Skin of body (tissue), 2 donors: ENCODE results near the gene LGR4. TPM values are rescaled to one million over a fixed set of nuclear protein-coding genes. Genes with fewer than 3 reads are reported as not detected.

ENCODE experiments used
- DNase-seq: peaks from one replicate; lab custom pipeline; 2025; lab: John Stamatoyannopoulos, UW
- total RNA-seq: library from RNA; depleted of rRNA; stranded (reverse); fragments of >200 nt; gene quantifications from one replicate; pipeline ENCODE4 v1.2.3, GENCODE V29; 2014

The LGR4 gene
- total RNA-seq, 1 donor from 2014 or later: 142 TPM

DNA sequence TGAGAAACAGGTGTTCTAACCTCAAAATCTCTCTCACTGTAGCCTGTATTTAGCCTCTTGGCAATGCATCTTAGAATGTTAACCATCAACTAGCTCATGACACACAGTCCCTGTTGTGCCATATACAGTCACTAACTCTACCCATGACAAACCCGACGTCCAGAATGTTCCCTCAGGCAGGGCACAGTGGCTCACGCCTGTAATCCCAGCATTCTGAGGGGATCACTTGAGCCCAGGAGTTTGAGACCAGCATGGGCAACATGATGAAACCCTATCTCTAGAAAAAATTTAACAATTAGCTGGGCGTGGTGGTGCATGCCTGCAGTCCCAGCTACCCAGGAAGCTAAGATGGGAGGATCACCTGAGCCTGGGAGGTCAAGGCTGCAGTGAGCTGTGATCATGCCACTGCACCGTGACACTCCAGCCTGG is 91.3 kb downstream of the LGR4 start:
- DNase-seq: no peak

DNA sequence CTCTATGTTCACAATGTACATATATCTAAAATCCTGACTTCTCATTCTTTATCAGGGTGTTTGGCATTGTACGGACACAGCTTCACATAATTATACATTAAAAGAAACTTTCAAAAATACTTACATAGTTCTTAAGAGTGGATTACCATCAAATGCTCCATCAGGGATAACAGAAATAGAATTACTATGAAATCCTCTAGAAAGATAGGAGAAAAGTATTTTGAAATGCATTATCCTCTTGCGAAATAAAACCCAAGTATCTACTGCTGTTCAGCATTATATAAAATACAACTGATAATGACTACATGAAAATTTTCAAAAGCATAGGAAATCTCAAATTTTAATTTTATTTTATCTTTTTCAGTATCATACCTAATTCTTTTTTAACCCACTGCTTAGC is 91.8 kb downstream of the LGR4 start:
- DNase-seq: no peak

DNA sequence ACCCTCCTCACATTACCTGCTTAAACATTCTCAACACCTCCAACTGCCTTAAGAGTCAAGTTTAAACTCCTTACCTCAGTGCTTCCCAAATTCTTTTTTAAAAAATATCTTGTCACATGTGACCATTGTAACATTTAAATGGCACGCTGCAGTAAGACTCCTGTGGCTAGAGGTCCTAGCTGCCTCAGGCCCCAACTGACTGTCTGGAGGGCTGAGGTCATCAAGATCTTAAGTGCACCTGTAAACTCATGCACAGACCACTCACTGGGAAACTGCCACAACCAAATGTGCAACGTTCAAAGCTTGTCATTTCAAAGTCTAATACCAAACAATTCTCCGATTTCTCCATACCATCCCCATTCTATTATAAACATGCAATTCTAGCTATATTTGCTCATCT is 93.1 kb downstream of the LGR4 start:
- no peak for DNase-seq

DNA sequence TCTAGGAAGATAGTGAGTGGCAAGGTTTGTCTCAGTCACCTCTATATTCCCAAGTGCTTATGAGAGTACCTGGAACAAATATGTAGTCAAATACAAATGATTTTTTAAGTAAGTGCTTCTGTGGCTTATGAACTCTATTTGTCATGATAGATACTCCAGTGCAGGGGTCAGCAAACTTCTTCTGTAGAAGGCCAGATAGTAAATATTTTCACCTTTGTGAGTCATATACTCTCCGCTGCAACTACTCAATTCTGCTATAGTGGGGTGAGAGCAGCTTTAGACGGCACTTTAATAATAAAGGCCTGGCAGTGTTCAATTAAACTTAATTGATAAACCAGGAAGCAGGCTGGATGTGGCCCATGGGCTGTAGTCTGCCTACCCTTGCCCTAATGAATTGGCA is 97.2 kb downstream of the LGR4 start:
- DNase-seq: no peak

DNA sequence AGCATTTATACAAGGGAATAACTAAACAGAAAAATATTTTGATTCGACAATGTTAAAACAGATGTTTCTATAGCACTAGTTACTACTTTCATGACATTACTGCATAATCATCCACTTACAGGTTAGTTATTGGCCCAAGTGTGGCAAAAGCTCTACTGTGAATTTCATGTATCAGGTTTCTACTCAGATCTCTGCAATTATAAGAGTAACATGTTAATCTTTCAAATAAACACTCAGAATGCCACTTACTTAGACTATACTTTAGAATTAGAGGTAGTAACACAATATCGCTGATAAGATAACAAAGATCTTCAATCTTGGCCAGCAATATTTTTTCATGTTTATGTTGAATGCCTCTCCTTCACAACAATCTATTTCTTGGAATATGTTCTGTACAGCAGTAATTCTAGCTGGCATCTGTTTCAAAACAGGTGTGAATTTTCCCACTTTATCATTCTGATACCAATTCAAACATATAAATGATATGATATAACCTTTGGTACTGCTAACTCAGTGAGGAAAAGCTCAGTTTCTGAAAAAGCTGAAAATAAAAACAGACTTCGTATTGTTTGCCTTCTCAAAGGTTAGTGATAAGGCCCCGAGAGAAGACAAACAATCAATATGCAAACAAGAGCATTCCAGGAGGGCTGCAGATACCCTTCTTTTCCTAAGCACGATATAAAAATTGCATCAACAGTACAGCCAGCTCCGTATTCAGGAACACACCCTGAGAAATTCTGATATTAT is 98.6 kb downstream of the LGR4 start:
- no peak for DNase-seq

DNA sequence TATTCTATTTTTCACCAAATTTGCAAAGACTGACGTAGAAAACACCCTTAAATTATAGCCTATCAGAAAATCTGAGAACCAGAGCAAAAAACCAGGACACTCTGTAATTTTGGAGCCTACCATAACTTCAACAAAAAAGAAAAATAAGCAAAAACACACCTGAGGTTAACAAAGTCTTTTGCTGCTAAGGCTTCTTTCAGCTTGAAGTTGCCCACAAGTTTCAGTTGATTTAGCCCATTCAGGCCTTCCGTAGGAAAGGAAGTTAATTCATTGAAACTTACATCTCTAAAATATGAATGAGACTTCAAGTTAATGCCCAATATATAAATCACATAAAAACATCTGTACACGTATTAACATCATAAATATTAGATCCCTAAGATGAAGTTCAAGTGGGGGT is 99.2 kb downstream of the LGR4 start:
- DNase-seq: no peak

DNA sequence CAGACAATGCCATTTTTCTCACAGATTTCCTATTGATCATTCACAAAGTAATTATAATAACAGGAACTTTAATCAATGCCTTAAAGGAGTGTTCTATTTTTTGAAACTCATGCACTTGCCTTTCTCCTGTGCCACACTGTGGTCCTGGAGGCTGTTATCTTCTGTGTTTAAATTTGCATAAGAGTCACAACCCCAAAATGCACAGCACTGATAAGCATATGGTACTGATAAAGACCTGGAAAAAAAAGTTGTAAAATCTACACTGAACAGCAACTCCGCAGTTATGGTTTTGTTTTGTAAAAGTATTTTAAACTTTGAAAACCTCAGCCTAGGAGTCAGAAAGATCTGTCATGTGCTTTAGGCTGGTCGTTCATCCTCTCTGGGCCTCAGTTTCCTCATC is 100.4 kb downstream of the LGR4 start:
- no peak for DNase-seq

DNA sequence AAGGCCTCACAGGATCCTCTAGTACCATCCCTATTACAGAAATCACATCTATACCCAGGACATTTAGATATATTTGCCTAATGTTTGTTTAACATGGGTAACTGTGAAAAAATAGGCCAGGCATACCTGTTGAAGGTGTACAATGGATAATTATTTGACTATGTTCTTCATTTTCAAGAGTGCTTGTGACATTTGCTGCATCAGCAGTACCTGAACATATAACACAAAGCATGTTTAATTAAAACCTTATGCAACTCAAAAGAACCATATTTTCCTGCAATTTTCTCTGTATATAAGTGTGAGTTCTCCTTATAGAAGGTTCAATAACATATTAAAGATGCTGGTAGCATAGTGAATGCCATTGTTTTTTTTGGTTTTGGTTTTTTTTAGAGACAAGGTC is 101.1 kb downstream of the LGR4 start:
- DNase-seq: no peak

DNA sequence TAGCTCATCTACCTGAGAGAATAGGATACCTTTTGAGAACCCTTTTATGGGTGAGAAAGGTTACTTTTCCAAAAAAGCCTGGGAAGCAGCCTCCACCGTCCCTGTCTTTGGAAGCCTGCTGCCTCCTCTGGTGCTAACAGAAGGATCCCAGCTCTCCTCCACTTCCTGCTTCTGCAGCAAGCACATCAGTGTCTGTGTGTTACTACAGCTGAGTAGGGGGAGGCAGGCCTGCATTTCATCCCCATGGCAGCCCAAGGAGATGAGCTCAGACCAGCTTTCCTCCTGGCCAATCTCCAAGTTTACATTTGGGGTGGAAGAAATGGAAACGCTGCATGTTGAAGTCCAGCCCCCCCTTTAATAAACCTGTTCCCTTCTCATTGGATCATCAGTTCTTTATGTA is 102.2 kb downstream of the LGR4 start:
- DNase-seq: no peak

DNA sequence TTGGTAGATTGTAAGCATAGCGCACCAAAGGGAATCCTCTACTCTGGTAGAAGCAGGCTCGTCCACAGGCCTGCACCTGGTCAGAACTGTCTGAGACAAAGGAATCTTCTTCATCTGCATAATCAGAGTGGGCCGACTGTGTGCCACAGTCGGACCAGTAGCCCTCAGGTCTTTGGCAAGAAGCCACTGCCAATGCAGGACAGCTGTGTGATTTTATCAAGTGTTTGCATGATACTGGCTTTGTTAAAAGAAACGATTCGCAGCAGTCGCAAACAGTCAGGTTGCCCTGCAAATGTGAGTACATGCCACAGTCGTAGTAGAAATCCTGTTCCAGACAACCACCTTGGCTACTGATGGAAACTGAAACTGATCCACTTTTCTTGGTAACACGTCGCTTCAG is 104.7 kb downstream of the LGR4 start:
- no peak for DNase-seq

DNA sequence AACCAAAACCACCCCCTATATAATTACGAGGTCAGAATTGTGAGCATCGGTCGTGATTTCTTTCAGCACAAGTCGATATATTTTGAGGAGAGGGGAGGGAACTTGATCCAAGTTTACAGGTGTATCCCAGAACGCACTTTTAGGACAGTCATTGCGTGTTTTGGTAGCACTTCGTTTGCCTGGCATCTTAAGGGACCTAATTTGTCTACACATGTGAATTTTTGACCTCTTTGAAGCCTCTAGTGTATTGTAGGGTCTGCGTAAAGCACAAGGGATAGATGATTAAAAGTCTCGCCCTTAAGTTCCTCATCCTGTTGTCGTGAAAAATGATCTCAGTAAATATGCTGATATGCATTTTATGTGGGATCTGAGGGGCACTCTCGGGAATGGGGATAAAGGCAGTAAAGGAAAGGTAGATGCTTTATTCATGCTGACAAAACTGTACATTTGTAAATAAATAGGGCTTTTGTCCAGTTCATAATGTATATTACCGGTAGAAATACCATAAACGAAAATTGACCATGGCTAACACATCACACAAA is 108.9 kb downstream of the LGR4 start:
- no peak for DNase-seq

DNA sequence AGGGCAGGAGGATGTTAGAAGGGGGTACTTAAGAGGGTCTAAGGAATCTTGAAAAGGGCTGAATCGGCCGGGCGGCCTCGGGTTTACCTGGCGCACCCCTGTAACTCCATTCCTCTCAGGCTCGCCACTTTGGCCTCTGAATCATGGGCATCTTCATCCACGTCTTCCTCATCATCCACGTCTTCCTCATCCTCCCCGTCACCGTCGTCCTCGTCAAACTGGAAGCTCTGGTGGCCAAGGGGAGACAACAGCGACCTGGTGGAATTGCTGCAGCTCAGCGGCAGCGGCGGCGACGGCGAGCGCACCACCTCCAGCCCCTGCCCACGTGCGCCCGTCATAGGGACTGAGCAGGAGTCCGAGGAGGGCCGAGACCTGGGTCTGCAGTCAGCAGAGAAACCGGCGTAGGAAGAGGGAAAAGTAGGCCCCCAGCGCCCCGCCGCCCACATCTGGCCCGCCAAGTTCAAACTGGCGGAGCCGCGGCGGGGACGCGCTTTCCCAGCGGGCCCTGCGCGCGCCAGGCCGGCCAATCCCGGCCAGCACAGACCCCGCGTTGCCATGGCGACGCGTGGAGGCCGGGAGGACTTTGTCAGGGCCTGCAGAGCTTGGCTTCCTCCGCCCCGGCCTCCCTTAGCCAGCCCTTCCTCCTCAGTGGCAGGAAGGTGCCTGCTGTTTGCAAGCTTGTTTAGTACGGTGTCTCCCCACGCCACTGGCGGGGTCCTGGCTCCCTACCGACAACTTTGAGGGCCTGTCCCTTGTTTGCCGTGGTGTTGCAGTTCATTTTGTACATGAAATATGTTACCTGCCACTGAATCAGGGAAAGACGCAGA is 109.6 kb downstream of the LGR4 start, which contains the start of gene CCDC34:
Gene CCDC34 (minus strand): TSS at position 467 of the 827 bp plus-strand sequence. CDS start 21 bp downstream, at position 446.
- peak; percentile 87 for DNase-seq

DNA sequence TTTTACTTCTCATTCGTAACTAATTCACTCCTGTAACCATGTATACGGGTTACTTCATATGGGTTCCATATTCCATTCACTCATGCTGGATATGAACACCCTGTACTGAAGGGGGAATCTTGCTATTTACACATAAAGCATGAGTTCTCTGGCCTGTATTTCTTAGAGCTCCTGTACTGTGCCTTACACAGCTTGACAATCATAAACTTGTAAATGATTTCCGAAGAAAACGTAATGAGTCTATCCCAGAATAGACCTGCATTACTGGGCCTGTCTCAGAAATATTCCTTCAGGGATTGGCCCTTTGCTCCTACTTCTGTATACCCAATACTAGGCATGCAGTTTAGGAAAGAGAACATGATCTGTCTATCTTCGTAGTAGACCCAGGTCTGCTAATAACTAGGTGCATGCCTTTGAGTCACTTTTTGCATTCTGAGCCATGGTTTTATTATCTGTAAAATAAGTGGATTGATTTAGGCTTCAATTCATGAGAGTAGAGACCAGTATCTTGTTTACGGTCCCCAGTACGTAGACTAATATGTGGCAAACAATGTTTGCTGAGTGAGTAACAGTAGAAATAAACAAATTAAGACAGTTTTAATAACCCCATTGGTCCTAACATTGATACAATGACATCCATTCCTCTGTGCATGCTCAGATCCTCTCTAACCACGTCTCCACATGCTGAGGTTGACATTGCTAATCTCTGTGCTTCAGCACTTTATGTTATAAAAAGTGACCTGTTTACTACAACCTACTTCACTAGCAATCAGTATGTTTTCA is 110.8 kb downstream of the LGR4 start:
- no peak for DNase-seq

DNA sequence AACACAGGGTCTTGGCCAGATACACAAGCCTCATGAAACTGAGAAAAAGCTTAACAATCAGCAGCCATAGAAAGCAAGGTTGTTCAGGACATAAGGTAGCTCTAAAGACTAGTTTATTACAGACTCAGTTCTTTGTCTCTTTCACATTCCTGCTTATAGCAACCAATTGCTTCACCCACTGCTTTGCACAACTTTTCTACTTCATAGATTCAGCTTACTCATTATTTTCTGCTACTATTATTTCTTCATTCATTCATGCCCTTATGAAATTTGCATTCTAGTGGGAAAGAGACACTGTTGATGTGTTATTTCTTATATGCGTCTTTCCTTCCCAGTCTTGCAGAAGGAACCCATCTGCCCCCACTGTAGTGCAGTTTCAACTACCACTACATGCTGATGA is 114.3 kb downstream of the LGR4 start:
- no peak for DNase-seq

DNA sequence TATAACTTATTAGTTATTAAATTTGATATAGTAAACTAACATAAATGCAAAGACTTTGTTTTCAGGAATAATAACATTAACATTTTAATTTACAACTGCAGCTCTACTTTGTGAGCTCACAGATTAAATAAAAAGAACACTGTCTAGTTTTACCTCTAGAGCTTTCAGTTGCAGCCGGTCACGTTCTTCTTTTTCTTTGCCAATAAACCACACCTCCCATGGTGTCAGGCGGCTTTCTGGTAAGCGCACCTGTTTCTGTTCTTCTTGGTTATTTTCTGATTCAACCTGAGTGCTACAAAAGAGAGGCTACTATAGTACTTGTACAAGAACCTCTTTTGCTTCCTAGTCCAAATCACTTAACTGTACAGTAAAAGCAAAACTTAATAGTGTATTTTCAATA is 115.3 kb downstream of the LGR4 start:
- no peak for DNase-seq

DNA sequence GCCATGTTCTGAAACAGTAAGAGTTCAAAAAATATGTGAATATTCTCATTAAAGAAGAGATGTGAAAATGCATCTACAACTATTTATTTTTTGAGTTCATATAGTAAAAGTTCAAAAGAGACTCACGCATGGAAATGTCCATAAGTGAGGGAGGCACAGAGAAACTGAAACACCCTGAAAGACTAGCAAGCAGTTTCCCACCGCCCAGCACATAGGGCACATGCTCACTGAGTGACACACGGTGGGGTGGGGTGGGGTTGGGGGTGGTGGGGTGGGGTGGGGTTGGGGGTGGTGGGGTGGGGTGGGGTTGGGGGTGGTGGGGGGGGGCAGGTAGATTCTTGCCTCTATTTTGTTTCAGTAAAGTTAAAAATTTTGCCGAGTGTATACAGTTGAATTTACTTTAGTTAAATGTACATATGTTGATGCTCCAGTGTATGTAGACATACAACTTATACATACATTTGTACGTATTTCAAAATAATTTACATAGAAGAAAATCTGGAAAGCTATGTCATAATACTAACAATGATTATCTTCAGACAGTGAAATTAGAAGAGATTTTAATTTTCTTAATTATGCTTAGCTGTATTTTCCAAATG is 115.9 kb downstream of the LGR4 start:
- no peak for DNase-seq

DNA sequence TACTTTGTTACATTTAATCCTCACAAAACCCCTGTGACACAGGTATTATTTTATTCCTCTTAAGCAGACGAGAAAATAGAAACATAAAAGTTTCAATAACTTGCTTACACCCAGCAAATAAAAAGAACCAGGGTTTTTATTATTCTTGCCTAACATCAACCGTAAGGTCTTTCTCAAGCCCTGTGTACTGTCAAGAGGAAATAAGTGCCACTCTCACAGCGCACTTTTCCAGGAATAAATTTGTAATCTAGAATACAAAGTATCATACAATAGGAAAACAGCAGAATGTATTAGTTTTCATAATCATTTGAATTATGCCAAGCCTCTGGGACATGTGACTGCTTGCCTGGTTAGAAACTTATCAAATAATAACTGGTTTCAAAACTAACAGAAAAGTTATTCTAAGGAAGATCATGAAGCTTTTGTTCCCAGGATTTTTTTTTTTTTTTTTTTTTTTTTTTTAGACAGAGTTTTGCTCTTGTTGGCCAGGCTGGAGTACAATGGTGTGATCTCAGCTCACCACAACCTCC is 117.0 kb downstream of the LGR4 start:
- no peak for DNase-seq

DNA sequence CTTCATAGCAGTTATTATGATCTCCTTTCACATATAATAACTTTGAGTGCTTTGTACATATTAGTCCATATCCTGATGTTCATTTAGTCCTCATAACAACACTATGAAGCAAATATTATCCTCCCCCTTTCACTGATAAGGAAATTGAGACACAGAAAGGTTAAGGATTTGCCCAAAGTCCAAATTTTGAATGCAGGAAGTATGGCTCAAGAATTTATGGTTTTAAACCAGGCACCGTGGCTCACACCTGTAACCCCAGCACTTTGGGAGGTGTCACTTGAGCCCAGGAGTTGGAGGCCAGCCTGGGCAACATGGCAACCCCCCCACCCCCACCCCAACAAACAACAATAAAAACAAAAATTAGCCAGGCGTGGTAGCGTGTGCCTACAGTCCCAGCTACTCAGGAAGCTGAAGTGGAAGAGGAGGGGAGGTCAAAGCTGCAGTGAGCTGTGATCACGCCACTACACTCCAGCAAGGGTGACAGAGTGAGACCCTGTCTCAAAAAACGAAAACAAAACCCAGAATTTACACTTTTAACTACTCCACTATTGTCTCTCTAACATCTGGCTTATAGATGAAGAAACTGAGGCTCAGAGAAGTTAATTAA is 118.1 kb downstream of the LGR4 start:
- no peak for DNase-seq

DNA sequence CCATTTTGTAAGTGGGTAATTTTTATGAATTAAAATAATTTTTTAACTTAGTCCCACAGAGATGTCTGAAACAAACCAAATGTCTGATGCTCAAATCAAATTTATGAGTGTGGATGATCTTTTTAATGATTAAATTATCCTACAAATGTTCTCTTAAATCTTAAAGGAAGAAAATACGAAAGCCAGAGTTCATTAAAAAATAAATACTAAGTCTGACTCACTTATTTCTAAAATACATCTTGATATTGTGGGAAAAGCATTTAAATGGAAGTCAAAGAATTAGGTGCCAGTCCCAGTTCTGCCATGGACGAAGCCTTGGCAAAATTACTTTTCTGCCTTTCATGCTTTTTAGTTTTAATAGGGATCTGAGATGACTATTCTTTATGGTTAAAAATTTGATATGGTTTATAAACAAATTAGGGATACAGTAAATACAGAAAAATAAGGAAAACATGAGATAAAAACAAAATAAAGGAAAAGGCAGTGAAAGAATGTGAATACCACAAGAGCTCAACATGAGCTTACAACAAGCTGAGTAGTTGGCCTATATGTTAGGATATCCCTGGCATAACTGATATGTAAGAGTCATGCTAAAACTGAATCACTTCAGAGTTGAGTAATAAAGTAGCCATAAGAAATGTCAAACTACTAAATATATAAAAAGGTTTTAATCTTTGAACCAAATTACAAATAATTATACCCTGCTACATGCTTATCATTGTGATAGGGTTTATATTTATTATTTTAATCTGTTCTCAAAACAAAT is 118.8 kb downstream of the LGR4 start:
- no peak for DNase-seq

DNA sequence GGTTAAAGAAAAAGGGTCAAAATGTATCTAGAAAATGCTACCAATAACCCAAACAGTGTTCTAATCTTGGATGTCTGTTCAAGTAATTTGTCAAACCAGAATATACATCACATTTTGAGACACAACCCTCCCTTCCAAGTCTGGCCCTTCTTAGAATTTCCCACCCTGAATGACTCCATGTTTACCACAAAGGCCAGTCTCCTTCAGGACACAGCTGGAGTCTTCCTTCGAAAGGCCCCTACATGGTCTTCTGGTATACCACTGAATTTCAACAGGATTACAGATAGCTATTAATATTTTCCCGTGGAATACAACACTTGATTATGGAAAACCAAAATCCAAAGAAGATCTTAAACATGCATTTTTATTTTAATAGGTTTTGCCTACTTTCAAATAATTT is 119.8 kb downstream of the LGR4 start:
- DNase-seq: no peak
